Activated CD4-positive, alpha-beta T cell treated with anti-CD3 and anti-CD28 coated beads, Interleukin-2, Interleukin-4, amounts not matched to agents 100 ng/mL and 50 ng/mL, durations not matched to agents 16 hours and 8 hours (primary cell): ENCODE measurements around the gene SLC22A15.
"Not testable (repeated sequence)": the region's sequence is repeated elsewhere in the genome, so short reads cannot be mapped to it uniquely, and the experiment has no call there.

Experiments
- DNase-seq: peaks from one replicate; pipeline ENCODE4 v3.0.0-alpha.2; 2020; ENCODE audit warnings: low spot score

The SLC22A15 gene

GRCh38 chr1:115976062-115976920 lies at the start of gene SLC22A15:
Gene SLC22A15 (plus strand): TSS chr1:115976513. CDS start chr1:115976628, 115 bp downstream.
- peak; percentile 36 for DNase-seq

DNA sequence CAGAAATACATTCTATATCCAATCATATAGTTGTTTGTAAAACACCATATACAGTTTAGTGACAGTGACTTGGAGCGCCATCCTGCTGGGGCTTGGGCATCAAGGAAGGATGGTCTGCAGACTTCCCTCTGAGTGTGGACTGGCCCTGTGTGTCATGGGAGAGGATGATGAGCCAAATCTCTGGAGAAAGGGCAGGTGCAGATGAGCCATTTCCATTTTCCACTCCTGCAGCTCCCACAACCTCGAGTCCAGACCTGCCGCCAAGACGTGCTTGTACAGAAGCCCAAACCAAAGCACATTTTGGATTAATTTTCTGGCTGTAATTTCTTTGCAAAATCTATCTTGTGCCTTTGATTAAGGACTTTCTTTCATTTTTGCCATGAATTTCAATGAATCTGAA lies 48.3 kb upstream of the SLC22A15 start:
- DNase-seq, result no peak

DNA sequence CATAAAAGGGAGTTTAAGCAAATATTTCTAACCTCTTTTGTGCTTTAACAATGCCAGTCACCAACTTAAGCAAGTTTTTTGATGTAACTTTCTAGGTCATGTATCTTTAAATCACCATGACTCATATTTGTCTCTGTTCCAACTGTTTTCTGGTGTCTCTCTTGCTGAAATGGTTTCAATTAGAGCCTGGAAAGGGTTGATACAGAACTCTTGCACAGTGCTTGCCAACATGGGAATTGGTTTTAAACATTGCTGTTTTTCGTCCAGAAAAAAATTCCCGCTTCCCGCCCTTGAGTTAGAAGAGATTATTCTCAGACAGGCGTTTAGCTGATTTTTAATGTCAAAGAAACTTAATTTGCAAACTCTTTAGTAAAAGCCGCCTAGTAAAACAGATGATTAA lies 46.4 kb upstream of the SLC22A15 start:
- no peak for DNase-seq

DNA sequence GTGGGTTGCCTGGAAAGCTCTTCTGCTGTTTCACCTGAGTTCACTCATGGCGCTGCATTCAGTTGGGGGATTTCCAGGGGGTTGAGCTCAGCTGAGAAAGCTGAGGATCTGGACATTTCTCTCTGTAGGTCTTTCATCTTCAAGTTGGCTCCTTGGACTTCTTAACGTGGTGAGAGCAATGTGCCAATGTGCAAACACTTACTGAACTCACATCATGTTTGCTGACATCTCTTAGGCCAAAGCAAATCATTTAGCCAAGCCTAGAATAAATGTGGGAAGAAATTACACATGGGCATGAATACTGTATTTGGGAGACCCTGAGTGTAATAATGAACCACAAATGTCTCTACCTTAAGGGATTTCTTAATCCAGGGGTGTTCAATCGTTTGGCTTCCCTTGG lies 42.7 kb upstream of the SLC22A15 start:
- DNase-seq, result no peak

DNA sequence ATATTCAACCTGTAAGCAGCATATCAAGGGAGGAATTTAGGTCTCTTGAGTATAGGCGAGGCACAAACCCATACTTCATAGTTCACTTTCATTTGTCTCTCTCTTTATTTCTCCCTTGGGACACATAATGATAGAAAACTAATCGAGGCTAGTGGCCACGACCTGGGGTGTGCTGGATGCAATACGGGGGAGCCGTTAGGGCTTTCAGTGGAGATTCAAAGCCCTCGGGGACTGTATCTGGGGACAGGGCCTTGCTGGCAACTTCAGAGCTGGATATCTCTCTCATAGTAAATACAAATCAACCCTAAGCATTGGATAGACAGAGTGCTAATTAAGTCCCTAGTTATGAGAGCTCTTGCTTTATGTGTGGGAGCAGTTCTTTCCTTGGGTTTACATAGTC lies 36.9 kb upstream of the SLC22A15 start:
- DNase-seq, result no peak

GRCh38 chr1:115946116-115946515 lies 30.2 kb upstream of the SLC22A15 start:
- no peak for DNase-seq

- no peak for DNase-seq
Observed at GRCh38 chr1:115949156-115949555, 27.2 kb upstream of the SLC22A15 start.

- DNase-seq, result no peak
Observed at GRCh38 chr1:115951560-115951959, 24.8 kb upstream of the SLC22A15 start.

DNA sequence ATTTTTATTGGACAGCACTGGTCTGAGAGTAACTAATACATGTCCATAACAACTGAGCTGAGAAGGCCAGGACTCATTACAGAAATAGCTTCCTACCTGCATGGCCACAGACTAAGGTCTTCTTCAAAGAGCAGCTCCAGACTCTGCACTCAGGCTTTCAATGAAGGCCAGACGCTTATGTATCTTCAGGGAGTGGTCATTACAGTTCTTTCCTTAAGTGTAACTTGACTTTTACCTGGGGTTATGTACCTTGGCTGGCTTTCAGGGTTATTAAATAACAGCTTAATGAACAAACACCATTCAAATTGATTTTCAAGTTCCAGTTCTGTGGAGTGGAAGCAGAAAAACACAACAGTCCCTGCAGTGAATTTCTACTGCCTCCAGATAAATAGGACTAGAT lies 23.8 kb upstream of the SLC22A15 start:
- no peak for DNase-seq

GRCh38 chr1:115953180-115953579 lies 23.1 kb upstream of the SLC22A15 start:
- DNase-seq, result no peak

DNA sequence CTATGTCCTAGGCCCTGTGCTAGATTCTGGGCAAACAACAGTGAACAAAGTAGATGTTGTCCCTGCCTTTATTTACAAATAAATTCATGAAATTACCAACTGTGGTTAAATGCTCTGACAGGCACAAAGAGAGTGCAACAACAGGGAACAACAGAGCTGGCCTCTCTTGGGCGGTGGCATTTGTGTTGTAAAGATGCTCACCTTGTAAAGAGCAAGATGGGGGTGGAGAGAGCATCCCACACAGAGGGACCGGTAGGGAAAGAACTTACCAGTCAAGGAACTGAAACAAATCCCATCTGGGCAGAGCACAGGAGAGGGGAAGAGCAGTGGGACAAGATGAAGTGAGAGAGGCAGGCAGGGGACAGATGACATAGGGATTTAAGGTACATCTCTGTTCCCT lies 21.6 kb upstream of the SLC22A15 start:
- no peak for DNase-seq

DNA sequence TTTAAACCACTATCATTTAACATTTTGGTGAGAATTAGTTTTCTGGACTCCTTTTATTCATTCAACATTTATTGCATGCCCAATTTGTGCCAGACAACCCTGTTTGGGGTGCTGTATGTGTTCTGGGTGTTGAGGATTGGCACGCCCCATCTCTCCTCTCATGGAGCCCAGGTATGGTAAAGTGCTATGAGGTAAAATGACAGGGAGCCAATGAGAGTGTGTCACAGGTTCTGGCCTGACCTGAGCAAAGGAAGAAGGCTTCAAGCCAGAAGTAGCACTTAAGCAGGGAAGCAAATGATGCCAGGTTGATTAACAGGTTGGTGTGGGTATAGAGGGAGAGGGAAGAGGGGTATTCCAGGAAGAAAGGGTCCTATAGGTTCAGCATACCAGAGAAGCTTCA lies 21.1 kb upstream of the SLC22A15 start:
- DNase-seq, result no peak

DNA sequence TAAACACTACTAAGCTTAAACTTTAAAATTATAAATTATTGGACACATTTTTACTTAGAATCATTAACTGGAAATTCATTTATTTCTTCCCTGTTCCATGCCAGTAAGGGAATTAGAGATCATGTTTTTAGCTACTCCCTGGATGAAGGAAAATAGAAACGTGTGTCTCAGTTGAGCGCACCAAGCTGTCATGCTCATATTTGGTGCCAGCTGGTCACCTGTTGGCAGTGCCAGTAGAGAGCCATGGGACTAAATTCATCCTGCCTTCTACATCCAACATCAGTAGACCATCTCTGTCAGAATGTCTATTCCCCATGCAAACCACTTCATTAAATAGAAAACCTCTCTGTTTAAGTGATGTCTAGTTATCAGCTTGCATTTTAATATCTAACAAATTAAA lies 17.4 kb upstream of the SLC22A15 start:
- no peak for DNase-seq

DNA sequence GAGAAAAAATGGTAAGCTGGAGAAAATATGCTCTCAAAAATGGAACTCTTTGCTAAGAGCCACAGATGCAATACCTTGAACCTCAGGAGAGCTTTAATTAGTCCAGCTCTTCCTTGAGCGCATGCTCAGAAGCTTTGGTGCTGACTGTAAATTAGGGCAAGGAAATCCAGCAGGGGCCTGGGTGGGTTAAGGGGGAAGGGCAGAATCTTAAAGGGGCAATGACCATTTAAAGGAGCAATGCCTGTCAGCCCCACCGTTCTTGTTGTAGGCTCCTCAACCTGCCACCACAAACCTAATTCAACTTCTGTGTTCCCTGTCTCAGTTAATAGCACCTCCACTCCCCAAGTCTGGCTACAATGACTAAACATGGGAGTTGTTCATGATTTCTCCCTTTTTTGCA lies 6.8 kb upstream of the SLC22A15 start:
- no peak for DNase-seq

DNA sequence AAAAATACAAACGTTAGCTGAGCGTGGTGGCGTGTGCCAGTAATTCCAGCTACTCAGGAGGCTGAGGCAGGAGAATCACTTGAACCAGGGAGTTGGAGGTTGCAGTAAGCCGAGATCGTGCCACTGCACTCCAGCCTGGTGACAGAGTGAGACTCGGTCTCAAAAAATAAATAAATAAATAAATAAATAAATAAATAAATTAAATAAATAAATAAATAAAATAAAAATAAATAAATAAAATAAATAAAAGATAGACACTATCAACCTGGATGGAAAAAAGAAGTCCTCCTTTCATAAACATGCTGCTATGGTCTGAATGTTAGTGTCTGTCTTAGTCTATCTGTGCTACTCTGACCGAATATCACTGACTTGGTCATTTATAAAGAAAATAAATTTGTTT lies 4.5 kb upstream of the SLC22A15 start:
- DNase-seq, result not testable (repeated sequence)

DNA sequence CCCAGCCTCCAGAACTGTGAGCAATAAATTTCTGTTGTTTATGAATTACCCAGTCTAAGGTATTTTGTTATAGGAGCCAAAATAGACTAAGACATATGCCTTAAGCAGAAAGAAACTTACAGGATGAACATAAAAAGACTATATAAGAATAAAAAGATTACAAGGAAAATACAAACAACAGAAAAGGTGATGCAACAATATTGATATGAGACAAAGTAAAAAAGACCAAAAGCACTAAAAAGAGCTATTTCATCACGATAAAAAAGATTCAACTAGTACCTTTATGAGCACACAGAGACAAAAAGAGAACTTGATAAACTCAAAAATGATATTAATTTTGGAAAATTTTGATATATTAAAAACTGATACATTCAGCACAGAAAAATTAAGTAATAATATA lies 3.2 kb upstream of the SLC22A15 start:
- no peak for DNase-seq

DNA sequence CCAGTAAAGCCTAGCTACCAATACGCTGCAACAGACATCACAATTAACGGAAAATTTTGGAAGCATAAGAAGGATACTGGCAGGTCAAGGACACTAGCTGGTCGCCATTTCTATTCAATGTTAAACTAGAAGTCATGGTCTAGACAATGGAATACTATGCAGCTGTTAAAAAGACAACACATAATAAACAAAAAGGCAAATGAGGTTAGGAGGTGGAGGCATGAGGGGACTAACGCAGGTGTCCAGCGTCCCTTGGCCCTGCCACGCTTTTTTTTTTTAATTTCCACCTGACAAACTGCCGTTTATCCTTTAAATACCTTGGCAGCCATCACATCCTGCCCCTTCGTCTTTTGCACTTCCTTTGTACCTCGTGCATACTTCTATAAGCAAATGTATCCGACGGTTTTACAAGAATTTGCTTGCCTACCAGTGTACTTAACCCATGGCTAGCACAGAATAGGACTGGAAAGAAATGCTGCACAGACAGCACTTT lies 698 bp upstream of the SLC22A15 start:
- no peak for DNase-seq

DNA sequence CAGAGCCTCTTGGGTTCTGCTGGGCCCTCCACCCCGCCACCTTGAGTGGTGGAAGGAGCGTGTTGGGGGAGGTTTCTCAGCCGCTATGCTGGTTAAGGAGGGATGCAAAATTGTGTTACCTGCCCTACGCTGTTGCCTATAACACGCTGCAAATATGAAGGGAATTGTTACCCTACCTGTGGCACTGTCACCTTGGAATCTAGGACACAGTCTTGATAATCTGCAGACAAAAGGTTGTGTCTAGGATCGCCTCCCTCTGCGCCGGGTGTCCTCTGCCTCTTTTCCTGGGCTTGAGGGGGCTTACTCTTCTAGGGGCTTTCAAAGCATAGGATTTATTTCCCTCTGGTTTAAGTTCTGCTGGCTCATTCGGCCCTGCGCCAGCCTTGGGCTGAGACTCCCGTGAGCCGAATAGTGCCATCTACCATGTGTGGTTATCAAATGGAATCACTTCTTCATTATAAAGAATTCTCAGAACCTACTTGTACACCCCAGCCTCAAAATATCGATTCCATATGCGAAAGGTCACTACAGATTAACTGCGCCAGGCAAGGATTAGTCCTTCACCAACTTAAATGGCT lies 697 bp downstream of the SLC22A15 start:
- no peak for DNase-seq

GRCh38 chr1:115977499-115978258 lies 1.4 kb downstream of the SLC22A15 start:
- no peak for DNase-seq

DNA sequence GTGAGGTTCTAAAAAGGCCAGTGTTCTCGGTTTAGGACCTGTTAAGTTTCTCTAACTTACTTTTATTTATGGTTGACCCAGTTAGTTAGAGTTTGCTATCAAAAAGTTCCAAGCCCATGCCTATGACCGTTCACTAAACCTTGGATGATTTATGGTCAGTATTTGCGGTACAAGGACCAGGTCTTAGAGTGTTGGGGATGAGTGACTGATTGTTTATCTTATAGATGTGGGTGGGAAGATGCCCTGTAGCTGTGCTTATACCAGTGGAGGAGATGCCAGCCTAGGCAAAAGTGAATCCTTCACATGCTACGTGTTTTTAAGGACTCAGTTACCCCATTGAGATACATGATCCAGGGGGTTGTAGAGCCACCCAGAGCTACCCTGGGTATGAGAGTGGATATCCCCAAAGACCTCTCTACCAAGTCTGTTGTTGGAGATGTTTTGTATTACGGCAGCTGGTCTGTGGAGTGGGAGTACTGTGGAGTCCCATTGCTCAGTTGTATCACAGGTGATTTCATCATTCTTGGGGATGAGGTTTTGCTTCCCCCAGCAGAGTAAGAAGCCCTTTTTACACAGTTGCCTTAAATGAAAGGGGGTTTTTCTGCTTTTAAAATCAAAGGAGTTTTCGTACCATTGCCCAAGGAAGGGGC lies 2.1 kb downstream of the SLC22A15 start:
- DNase-seq, result no peak

DNA sequence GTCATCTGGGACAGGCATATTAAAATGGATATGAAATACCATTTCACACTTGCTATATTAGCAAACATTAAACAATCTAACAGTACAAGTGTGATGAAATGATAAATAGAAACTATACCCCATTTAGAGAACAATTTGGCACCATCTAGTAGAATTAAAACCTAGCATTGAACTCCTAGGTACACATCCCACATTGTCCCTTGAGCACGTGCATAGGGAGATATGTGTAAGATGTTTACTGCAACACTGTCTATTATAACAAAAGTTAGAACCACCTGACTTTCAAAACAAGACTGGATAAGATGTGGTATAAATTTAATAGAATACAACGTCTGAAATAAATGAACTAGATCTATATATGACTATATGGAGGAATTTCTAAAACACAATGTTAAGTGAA lies 3.8 kb downstream of the SLC22A15 start:
- DNase-seq, result no peak
